GM19043 (cell line): Measurements from ENCODE around the gene ZNFX1.

Experiments
- ATAC-seq: cut with Tn5 transposase; IDR thresholded peaks from one replicate; pipeline ENCODE4 v1.9.1; 2021; ENCODE audit warnings: low read depth; ENCODE audit not compliant: unreplicated experiment

The ZNFX1 gene

DNA sequence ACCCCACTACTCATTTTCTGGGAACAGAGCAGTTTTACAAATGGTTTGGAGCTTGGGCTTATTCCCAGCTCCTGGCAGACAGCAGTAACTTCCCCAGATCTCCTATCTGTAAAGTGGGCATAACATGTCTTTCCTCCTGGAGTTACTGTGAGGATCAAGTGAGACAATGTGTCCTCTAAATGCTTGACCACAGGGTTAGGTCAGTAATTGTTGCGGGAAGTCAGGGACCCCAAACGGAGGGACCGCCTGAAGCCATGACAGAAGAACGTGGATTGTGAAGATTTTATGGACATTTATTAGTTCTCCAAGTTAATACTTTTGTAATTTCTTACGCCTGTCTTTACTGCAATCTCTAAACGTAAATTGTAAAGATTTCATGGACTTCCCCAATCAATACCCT is 15.3 kb upstream of the ZNFX1 start:
- ATAC-seq, result no peak

DNA sequence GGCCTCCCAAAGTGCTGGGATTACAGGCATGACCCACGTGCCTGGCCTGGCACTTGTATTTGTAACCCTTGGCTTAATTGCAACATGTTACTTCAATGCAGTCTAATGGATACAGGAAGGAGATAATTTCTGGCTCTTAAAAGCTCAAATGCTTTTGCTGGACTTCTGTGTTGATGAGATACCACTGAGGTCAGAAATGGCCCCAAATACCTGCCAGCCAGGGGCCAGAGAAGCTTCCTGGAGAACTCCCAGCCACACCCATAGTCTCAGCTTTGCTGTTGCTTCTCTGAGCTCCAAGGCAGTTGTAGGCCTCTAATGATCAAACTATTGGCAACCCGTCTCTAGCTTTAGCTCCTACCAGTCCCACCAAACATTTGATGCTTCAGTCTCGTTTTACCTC is 14.2 kb upstream of the ZNFX1 start:
- no peak for ATAC-seq

DNA sequence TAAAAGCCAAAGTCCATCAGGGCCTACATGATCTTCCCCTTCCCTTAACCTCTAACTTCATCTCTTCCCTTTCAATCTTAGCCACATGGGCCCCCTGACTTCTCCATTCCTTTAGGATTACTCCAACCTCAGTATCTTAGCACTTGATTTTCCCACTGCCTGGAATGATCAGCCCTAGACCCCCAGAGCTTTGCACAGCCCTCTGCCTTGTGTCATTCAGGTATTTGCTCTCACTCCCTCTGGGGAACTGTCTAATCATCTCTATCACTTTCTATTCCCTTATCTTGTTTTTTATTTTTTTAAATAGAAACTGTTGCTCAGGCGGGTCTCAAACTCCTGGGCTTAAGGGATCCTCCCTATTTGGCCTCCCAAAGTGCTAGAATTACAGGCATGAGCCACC is 13.3 kb upstream of the ZNFX1 start:
- ATAC-seq, result no peak

DNA sequence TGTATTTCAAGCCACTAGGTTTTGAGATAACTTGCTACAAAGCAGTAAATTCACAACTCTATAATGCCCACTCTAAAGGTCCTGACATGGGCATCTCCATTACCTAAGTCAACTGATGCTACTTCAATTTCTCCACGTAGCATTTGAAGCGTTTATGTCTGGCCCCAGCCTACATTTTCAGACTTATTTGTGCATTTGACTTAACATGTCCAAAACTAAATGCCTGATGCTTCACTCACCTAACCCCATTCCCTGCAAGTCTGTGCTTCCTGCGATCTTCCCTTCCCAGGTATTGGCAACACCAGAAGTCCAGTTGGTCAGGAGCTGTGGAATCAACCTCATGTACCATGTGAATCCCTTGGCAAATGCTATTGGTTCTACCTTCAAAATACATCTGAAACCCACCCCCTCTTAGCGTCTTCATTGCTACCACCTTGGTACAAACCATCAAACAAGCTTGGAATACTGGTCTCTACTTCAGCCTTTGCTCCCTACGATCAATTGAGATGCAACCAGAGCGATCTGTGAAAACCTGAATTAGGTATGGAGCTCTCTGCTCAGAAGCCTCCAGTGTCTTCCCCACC is 12.8 kb upstream of the ZNFX1 start:
- no peak for ATAC-seq

DNA sequence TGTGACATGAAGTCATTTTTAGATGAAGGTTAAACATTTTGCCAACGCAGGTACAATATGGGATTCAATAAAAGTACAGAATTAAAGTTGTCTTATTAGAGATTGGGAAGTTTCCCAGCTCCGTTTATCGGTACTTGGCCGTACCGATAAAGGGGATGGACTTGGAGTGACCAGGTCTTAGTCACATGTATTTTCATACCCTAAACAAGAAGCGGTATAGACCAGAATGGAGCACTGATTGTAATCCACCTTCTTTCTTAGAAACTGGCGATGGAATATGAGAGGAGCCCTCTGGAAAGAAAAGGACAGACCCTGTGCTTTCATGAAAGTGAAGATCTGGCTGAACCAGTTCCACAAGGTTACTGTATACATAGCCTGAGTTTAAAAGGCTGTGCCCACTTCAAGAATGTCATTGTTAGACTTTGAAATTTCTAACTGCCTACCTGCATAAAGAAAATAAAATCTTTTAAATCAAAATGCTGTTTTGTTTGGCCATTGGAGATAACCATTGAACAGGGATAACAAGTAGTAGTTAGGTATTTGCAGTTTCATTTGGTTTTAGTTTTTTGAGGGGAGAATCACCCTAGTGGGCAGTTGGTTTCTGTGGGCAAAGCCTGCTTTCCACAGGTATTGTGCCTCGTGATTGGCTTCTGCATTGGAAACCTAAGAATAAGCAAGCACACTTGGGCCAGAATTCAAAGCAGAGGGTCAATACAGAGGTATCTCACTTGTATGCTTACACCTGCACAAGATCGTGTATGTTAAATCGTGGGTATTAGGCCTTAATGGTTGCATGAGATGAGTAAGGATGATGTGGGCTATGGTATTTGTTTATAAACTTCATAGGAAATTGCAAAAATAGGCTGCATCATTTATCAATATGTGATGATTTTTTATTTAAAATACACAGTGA is 11.2 kb upstream of the ZNFX1 start:
- no peak for ATAC-seq

DNA sequence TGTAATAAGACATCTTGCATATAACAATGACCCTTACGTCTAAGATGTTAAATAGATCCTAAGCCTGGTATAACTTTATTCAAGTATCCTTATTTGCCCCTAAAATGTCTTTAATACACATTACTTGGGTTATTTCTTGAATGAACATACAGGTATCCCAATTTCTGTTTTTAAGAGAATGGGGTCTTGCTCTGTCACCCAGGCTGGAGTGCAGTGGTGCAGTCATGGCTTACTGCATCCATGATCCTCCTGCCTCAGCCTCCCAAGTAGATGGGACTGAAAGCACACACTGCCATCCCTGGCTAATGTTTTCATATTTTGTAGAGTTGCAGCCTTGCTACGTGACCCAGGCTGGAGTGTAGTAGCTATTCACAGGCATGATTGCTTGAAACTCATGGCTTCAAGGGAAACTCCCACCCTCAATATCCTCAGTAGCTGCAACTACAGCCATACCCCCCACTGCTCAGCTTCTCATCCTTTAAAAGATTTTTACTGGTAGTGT is 10.4 kb upstream of the ZNFX1 start:
- ATAC-seq, result no peak

DNA sequence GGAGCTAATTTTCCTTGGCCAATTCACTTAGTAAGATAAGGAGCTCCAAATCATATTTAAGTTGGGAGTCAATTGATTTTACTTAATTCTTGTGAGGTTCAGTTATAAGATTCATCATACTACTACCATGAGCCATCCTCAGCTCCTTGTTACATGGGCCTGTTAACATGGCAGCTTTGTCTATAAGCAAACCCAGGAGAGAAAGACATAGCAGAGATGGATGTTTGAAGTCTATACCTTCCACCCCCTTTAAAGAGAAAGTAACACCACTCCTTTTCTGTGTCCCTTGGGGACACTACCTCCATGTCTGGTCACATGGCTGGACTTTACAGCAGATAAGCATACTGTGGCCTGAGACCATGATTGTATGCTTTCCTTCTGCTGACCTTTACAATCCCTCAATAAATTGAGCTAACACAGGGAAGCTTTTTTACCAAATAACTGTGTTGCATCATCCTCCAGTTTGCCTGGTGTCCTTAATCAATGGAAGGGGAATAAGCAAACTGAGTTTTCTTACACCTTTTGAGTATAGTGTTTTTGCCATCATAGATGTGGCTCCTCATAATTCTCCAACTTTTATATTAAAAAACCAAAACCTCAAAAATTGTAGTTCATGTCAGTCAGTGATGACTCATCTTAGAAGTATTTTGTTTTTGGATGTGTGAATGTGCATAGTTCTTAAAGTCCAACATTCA is 9.8 kb upstream of the ZNFX1 start:
- no peak for ATAC-seq

DNA sequence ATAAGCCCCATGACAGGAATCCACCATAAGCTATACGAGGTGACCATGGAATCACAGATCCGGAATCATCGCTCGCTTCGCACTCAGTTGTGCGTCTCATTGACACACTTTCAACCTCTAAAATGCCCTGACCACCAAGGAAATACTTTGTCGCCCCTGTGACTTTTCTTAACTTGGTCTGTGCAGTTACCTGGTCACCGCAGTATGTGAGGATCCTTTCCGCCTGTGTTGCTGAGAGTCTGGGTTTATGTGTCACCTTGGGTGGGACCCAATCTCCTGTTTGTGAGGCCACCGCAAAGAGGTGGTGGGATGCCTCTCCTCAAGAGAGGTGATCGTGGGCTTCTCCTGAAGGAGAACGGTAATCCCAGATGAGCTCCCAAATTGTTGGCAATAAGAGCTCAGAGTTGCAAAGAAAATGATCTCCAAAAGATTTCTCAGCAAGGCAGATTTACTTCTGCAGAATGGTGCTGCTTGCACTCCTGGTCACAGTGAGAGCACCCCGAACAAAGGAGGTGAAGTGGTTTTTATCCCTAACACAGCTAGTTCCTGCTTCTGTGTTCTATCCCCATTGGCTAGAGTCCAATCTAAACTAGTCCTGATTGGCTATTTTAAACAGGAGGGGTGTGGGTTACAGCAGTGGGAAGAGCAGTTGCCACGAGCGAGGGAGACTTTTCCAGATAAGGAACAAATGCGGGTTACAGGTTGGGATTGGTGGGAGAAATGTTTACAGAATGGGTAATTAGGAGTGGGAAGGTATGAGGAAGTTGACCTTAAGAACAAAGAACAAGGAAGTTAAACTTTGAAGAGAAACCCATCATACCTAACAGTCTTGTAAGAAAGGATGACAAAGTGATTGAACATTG is 9.1 kb upstream of the ZNFX1 start:
- ATAC-seq, result no peak

DNA sequence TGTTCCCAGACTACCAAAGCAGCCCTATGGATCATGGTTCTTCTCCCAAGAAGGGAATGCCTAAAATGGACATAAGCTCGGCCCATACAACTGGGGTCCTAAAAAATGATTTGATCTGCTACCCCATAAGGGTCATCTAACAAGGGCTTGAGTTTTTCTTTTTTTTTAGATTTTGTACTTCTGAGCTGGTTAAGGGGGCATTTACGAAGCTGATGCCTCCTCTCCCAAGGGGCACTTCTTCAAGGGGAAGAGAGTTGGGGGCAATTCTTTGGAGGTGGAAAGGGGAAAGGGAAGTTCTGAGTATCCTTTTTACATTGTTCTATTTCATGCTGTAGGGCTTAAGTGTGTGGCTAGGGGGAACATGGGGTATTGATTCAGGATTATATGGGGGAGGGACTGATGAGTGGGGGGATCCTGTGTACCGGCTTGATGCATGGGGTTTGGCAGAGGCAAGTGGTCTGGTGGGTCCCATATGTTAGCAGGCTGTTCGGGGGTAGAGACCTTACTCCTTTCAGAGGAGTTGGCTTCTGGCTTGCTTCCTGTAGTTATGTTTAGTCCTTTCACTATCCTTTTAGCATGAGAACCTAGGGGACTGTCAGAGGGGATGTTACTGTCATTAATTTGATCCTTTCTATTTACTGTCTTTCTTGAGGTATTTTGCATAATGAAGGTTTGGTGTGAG is 8.1 kb upstream of the ZNFX1 start:
- ATAC-seq, result no peak

DNA sequence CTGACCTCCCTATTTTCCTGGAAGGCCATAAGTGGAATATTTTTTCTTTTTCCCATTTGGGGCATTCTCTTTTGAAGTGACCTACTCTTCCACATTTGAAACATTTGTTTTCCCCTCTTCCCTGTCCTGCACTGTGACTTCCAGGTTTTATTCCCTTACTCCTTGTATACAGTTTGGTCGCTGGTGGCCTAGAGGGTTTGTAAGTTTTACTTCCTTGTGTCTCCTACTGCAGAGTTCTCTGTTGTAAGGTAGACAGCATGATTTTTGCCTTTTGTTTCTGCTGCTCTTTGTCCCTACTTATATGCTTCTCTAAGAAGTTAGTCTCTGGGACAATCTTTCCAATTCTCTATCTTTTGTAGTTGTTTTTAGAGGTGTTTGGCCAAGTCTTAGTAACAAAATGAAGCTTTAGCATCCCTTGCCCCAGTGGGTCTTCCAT is 7.4 kb upstream of the ZNFX1 start:
- ATAC-seq, result no peak

DNA sequence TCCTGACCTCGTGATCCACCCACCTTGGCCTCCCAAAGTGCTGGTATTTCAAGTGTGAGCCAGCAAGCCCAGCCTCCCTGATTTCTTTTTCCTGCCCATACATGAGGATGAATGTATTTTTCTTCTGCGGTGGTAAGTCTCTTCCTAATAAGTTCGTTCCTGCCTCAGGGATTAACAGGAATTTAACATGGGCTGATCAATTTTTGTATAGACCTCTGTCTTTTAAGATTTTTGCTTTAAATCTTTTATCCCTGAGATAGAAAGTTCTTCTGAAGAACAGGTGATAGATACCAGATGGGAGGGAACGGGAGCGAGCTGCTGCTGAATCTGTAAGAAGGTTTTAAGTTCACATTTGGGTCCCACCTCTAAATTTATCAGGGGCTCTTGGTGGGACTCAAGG is 7.0 kb upstream of the ZNFX1 start:
- ATAC-seq, result no peak

DNA sequence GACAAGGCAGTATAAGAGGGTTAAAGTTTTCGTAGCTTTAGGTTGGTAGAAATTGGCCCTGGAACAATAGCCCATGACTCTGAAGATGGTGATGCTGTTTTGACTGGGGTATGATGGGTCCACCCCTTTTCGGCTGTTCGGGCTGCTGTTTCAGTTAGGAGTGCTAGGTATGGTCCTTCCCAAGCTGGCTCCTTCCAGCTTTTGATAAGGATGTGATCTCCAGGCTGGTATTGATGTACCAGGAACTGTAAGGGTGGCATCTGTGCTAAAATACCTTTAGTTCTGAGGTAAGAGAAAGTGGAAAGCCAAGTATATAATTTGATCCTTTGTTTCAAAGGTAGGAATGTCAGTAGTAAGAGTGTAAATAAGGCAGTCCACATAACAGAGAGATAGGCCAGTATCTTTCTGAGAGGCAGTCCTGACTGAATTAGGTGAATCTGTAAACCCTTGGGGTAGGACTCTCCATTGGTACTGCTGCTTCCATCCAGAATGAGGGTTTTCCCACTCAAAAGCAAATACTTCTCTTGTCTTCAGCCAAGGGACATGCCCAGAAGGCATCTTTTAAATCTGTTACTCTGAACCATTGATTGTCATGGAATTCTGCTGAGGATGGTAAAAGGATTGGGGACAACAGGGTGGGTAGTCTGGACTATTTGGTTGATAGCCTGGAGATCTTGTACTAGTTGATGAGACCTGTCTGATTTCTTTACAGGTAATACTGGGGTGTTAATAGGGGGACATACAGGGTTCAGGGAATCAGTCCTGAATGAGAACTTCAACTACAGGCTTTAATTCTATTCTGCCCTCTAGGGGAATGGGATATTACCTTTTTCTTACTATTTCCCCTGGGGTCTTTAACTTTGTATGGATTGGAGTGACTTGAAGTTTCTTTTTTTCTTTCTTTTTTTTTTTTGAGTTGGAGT is 6.1 kb upstream of the ZNFX1 start:
- no peak for ATAC-seq

DNA sequence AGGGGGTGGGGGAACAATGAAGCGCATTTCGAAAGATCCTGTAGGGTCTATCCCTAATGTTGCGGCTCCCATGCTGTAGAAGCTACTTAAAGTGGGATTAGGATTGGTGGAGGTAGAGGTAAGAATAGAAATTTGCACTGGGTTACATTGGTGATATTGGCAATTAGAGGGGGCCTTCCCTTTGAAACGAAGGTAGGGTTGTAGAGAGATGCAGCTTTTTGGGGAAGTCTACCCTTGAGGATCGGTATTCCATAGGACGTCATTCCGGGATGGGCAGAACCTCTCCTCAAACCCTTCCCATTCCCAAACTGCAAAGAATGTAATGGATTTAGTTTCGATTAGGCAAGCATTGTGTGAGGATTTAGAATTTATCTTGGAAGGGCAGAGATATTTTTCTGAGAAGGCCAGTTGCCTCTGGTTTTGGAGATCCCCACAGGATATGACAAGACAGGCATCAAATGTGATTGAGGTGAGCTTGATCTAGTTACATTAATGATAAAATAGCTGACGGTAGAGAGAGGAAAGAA is 5.4 kb upstream of the ZNFX1 start:
- no peak for ATAC-seq

DNA sequence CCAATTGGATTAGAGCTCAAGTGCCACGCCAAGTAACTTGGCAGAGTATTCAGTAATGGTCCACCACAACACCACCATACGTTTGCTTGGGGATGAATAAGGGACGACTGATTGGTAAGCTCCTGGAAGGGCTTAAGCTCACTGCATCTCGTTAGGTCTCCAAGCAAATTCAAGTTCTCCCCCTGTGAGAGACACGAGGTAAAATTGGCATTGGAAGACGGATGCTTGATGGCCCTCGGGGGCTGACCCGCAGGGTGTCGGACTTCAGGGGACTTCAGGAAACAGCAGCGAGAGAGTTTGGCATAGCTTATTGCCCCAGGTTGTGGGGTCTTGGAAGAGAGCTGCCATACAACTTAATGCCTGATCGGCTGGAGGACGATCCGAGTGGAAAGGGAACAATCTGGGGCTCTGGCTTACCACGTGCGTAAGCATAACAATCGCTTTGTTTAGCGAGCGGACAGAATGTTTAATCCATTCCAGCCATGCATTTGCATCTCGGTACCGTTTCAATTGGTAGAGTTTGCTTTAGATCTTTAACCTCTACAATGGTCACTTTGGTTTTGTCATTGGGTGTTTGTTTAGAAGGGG is 4.8 kb upstream of the ZNFX1 start:
- no peak for ATAC-seq

DNA sequence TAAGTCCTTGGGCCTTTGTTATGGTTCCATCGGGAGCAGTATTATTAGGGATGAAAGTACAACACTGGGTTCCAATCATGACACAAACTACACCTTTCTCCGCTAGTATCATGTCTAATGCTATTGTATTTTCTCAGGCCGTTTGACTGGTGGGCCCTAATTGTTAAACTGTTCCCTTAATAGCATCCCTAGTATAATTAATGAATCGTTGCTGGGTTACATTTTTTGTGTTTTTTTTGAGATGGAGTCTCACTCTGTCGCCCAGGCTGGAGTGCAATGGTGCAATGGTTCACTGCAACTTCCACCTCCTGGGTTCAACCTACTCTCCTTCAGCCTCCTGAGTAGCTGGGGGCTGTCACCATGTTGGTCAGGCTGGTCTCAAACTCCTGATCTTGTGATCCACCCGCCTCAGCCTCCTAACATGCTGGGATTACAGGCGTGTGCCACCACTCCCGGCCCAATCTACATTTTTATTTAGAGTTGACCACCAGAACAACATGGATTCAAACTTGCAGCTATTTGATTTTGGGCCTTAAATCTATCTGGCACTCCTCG is 4.1 kb upstream of the ZNFX1 start:
- ATAC-seq, result no peak

DNA sequence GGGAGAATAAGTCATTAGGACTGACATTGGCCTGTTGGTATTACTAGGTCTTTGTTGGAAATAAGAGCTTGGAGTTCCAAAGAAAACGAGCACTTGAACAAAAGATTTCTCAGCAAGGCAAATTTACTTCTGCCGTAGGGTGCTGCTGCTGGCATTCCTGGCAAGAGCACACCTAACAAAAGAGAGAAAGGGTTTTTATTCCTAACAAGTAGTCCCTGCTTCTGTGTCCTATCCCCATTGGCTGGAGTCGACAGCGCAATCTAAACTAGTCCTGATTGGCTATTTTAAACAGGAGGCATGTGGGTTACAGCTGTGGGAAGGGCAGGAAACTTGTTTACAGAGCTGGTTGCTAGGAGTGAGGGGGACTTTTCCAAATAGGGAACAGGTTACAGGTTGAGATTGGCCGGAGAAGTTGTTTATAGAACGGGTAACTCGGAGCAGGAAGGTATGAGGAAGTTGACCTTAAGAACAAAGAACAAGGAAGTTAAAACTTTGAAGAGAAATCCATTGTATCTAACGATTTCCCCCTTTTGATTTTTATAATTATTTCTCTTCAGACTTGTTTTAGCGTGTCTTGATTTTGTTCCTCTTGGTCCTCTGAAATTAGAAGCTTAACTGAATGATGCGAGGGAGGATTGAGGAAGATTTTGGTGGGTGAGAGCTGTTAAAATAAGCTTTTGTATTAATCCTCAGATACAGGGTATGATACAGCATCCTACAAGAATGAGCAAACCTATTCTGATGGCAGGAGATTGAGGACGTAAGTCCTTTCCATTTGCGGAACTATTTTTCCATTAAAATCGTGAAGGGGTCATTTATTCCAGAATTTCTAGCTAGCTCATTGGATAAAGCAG is 3.4 kb upstream of the ZNFX1 start:
- no peak for ATAC-seq

DNA sequence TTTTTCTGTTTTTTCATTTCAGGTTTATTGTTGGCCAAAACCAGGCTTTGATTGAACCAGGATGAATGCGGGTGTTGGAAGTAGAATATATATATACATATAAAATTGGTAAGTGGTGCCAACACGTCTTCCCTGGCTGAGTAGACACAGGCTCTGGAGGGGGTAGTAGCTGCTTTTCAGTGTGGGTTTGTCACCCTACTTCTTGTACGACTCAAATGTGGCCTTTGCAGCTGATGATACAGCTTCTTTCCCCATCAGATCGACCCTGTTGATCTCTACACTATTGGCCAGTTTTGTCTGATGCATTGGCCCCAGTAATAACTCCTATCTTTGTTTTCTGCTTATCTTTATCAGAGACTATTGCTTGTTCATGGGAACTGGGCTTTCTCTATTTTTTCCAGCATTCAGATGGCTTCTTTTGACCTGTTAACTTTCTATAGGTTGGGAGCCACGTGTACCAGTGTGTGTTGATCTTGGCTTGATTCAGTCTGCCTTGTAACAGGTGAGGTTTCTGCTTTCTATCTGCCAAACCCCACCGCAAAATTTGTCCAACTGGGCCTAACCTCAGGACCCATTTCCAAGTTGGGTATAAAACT is 2.7 kb upstream of the ZNFX1 start:
- ATAC-seq, result no peak
